ENCODE measurements around the gene MIER3.

- TF ChIP-seq CTCF (conservative IDR thresholded peaks at IDR 0.05; ENCODE audit: low read depth, low read length) (no peak), EZH2phosphoT487 (IDR thresholded peaks at IDR 0.05; ENCODE audit: borderline replicate concordance, low read length) (no peak)
These were observed 36.6 kb upstream of the MIER3 start for GRCh38 chr5:56988490-56988889.
